ENCODE measurements around the gene ETS1. TPM values are rescaled to one million over a fixed set of nuclear protein-coding genes. Genes with fewer than 3 reads are reported as not detected.

ETS1 gene
- polyA plus RNA-seq, 1 donor from 2014 or later = 0.42 TPM

GRCh38 chr11:128455766-128456165 is 131.6 kb downstream of the ETS1 start:
- no peaks in the 10 kb centered on the region for H3K36me3 ChIP-seq (ENCODE audit: insufficient read depth, low read length)
- no peak overlapping the region for H3K4me2 ChIP-seq (ENCODE audit: low read length)
- TF ChIP-seq SMC3 (conservative IDR thresholded peaks at IDR 0.05; ENCODE audit: poor library complexity) (no peak), EZH2 (IDR thresholded peaks at IDR 0.05; ENCODE audit: borderline replicate concordance, insufficient read depth, low read length, poor library complexity, severe bottlenecking) (no peak), EP300 (conservative IDR thresholded peaks at IDR 0.05; ENCODE audit: poor library complexity, severe bottlenecking) (no peak), TAF1 (IDR thresholded peaks at IDR 0.05; ENCODE audit: low read depth) (no peak), POLR2AphosphoS5 (IDR thresholded peaks at IDR 0.05) (no peak), CTCF (IDR thresholded peaks at IDR 0.05; ENCODE audit: poor library complexity, severe bottlenecking) (no peak), MXI1 (conservative IDR thresholded peaks at IDR 0.05; ENCODE audit: poor library complexity, severe bottlenecking) (no peak), RAD21 (conservative IDR thresholded peaks at IDR 0.05) (no peak), REST (IDR thresholded peaks at IDR 0.05; ENCODE audit: borderline replicate concordance) (no peak)

GRCh38 chr11:128453444-128454336 is 133.7 kb downstream of the ETS1 start:
- H3K4me3 ChIP-seq (ENCODE audit: low read length) = no peak overlapping the region
- H4K20me1 ChIP-seq (ENCODE audit: insufficient read depth) = no peaks in the 10 kb centered on the region
- H3K9me3 ChIP-seq (ENCODE audit: low read length) = no peaks in the 10 kb centered on the region
- H2AFZ ChIP-seq (ENCODE audit: low read depth, low read length) = no peak overlapping the region
- H3K79me2 ChIP-seq (replicated peaks; ENCODE audit: insufficient read depth, low read length) = no peaks in the 10 kb centered on the region
- no peak overlapping the region for H3K27ac ChIP-seq (ENCODE audit: low read length)
- H3K27me3 ChIP-seq (ENCODE audit: insufficient read depth, low read depth, low read length) = no peaks in the 10 kb centered on the region
- no peaks in the 10 kb centered on the region for H3K9me2 ChIP-seq (ENCODE audit: insufficient read depth, low read length)
- no peaks in the 10 kb centered on the region for H3K36me3 ChIP-seq (ENCODE audit: insufficient read depth, low read length)
- no peak overlapping the region for H3K9ac ChIP-seq (ENCODE audit: low read length)
- no peaks in the 10 kb centered on the region for H3F3A ChIP-seq (ENCODE audit: insufficient read depth, low read length, poor library complexity, severe bottlenecking)
- no peak for TF ChIP-seq TAF1 (IDR thresholded peaks at IDR 0.05; ENCODE audit: low read depth)
- TF ChIP-seq MXI1 (conservative IDR thresholded peaks at IDR 0.05; ENCODE audit: poor library complexity, severe bottlenecking) = no peak
- no peak for TF ChIP-seq RAD21 (conservative IDR thresholded peaks at IDR 0.05)
- TF ChIP-seq POLR2AphosphoS5 (IDR thresholded peaks at IDR 0.05) = no peak
- TF ChIP-seq REST (IDR thresholded peaks at IDR 0.05; ENCODE audit: borderline replicate concordance) = no peak
- TF ChIP-seq EP300 (conservative IDR thresholded peaks at IDR 0.05; ENCODE audit: poor library complexity, severe bottlenecking) = no peak
- TF ChIP-seq EZH2 (IDR thresholded peaks at IDR 0.05; ENCODE audit: borderline replicate concordance, insufficient read depth, low read length, poor library complexity, severe bottlenecking) = no peak
- no peak for TF ChIP-seq SMC3 (conservative IDR thresholded peaks at IDR 0.05; ENCODE audit: poor library complexity)
- TF ChIP-seq CTCF (IDR thresholded peaks at IDR 0.05; ENCODE audit: poor library complexity, severe bottlenecking) = no peak
- H3K4me2 ChIP-seq (ENCODE audit: low read length) = no peak overlapping the region

More at GRCh38 chr11:128455766-128456165, 131.6 kb downstream of the ETS1 start:
- H3K27ac ChIP-seq (ENCODE audit: low read length) = no peak overlapping the region
- no peaks in the 10 kb centered on the region for H3F3A ChIP-seq (ENCODE audit: insufficient read depth, low read length, poor library complexity, severe bottlenecking)
- no peaks in the 10 kb centered on the region for H3K9me3 ChIP-seq (ENCODE audit: low read length)
- no peaks in the 10 kb centered on the region for H3K27me3 ChIP-seq (ENCODE audit: insufficient read depth, low read depth, low read length)
- no peak overlapping the region for H3K4me3 ChIP-seq (ENCODE audit: low read length)
- no peak overlapping the region for H3K9ac ChIP-seq (ENCODE audit: low read length)
- H3K9me2 ChIP-seq (ENCODE audit: insufficient read depth, low read length) = no peaks in the 10 kb centered on the region
- H4K20me1 ChIP-seq (ENCODE audit: insufficient read depth) = no peaks in the 10 kb centered on the region
- no peaks in the 10 kb centered on the region for H3K79me2 ChIP-seq (replicated peaks; ENCODE audit: insufficient read depth, low read length)
- no peak overlapping the region for H2AFZ ChIP-seq (ENCODE audit: low read depth, low read length)
